HepG2 (cell line): ENCODE measurements around the gene ART4. TPM values are rescaled to one million over a fixed set of nuclear protein-coding genes. Genes with fewer than 3 reads are reported as not detected.

Experiments used
- ATAC-seq: fragments of 200-7000 bp; cut with Tn5 transposase; 3 replicates; pipeline ENCODE4 v1.9.1; 2020; ENCODE audit warnings: mild to moderate bottlenecking, moderate library complexity
- BruUV-seq: library from RNA; stranded (reverse); fragments of 400-500 nt; replicated peaks from 2 replicates; lab custom pipeline; 2021; lab: Mats Ljungman, UMichigan
- CTCF ChIA-PET: fragments of 300-600 bp; formaldehyde crosslinking; extraction: SDS; loops from one replicate; lab custom pipeline; 2021; ENCODE audit warnings: low total read pairs, inconsistent platforms, low intra/inter-chr PET ratio; lab: Yijun Ruan, JAX
- POLR2A ChIA-PET: fragments of 350-600 bp; sonication (Branson Sonifier 250); formaldehyde crosslinking; loops from one replicate; lab custom pipeline; 2020; ENCODE audit warnings: antibody characterized with exemption, inconsistent platforms; lab: Yijun Ruan, JAX
- DNase-seq: peaks from one replicate; pipeline ENCODE4 v3.0.0-alpha.2; 2015; ENCODE audit warnings: low spot score
- FAIRE-seq: peaks from 3 replicates; lab custom pipeline; 2011; peaks lifted over from hg19 to GRCh38; lab: Jason Lieb, UNC
- H2AFZ ChIP-seq: one replicate; pipeline ENCODE4 v1.6.1; 2011; ENCODE audit warnings: low read length, inconsistent platforms
- H3K27ac ChIP-seq: fragments of 300-600 bp; 3 replicates; pipeline ENCODE4 v1.8.0; 2011; ENCODE audit warnings: mixed run types, mild to moderate bottlenecking, mixed read lengths, low read length, inconsistent platforms; ENCODE audit not compliant: insufficient read depth; ENCODE audit errors: extremely low read length
- H3K27me3 ChIP-seq, 2 experiments: fragments of 200-600 bp in 1 of 2; 2 replicates in 1 of 2; 3 replicates in 1 of 2; pipeline versions ENCODE4 v1.6.0 to v1.8.0; 2011; ENCODE audit warnings: low read length in 2 of 2, mild to moderate bottlenecking in 2 of 2, moderate library complexity in 2 of 2, inconsistent platforms in 1 of 2; ENCODE audit not compliant: insufficient read depth in 2 of 2, control insufficient read depth in 1 of 2
- H3K36me3 ChIP-seq, 2 experiments: fragments of 200-600 bp in 1 of 2; replicated peaks in 1 of 2; 2 replicates in 1 of 2; 3 replicates in 1 of 2; pipeline versions ENCODE4 v1.5.1 to v1.8.0; 2011; ENCODE audit warnings: low read length in 2 of 2, inconsistent platforms in 1 of 2; ENCODE audit not compliant: insufficient read depth in 2 of 2, control insufficient read depth in 1 of 2
- H3K4me1 ChIP-seq: 2 replicates; pipeline ENCODE4 v1.5.1; 2012; ENCODE audit warnings: low read length, inconsistent platforms; ENCODE audit not compliant: insufficient read depth
- H3K4me2 ChIP-seq: 2 replicates; pipeline ENCODE4 v1.6.0; 2011; ENCODE audit warnings: low read depth, low read length, inconsistent platforms
- H3K4me3 ChIP-seq, 3 experiments: fragments of 200-600 bp in 1 of 3; sonication (generic), shearing (Covaris generic) in 1 of 3; replicated peaks in 1 of 3; 2 replicates each; pipeline ENCODE4 v1.5.1; 2011 to 2016; ENCODE audit warnings: low read length in 3 of 3, inconsistent platforms in 2 of 3, low read depth in 2 of 3, mild to moderate bottlenecking in 2 of 3, control low read depth in 1 of 3, mixed read lengths in 1 of 3; ENCODE audit not compliant: insufficient read depth in 1 of 3
- H3K79me2 ChIP-seq: one replicate; pipeline ENCODE4 v1.6.1; 2011; ENCODE audit warnings: low read length, inconsistent platforms; ENCODE audit not compliant: insufficient read depth
- H3K9ac ChIP-seq: 2 replicates; pipeline ENCODE4 v1.6.0; 2011; ENCODE audit warnings: mild to moderate bottlenecking, low read depth, low read length, inconsistent platforms; ENCODE audit not compliant: insufficient read depth
- H3K9me3 ChIP-seq: 2 replicates; pipeline ENCODE4 v1.5.1; 2012; ENCODE audit warnings: mild to moderate bottlenecking, low read length
- H4K20me1 ChIP-seq: 2 replicates; pipeline ENCODE4 v1.6.0; 2011; ENCODE audit warnings: inconsistent platforms, mild to moderate bottlenecking, low read length, moderate library complexity; ENCODE audit not compliant: insufficient read depth
- EEA1 ChIP-seq: sonication (generic); formaldehyde crosslinking; IDR thresholded peaks from 2 replicates; pipeline ENCODE4 v1.5.1; 2020; ENCODE audit warnings: mild to moderate bottlenecking, missing genetic modification reagents, borderline replicate concordance
- FOXO4 ChIP-seq: sonication (generic); formaldehyde crosslinking; conservative IDR thresholded peaks from 2 replicates; pipeline ENCODE4 v1.8.1; 2023; ENCODE audit warnings: missing genetic modification reagents
- FOXP4 ChIP-seq: sonication (generic); formaldehyde crosslinking; IDR thresholded peaks from 2 replicates; pipeline ENCODE4 v1.4.0; 2020; ENCODE audit warnings: missing genetic modification reagents
- GABPB1 ChIP-seq: IDR thresholded peaks from 2 replicates; pipeline ENCODE4 v1.6.1; 2016; ENCODE audit warnings: mild to moderate bottlenecking, missing genetic modification reagents, moderate library complexity, missing compliant biosample characterization
- NFYB ChIP-seq: sonication (generic); formaldehyde crosslinking; IDR thresholded peaks from 2 replicates; pipeline ENCODE4 v1.4.0; 2020; ENCODE audit warnings: missing genetic modification reagents
- PRPF4 ChIP-seq: fragments of 200-400 bp; formaldehyde crosslinking; IDR thresholded peaks from 2 replicates; pipeline ENCODE4 v1.6.1; 2016; ENCODE audit warnings: low read length, low read depth; ENCODE audit not compliant: poor library complexity, severe bottlenecking
- RNF219 ChIP-seq: sonication (generic); formaldehyde crosslinking; IDR thresholded peaks from 2 replicates; pipeline ENCODE4 v1.5.0; 2020; ENCODE audit warnings: mild to moderate bottlenecking, missing genetic modification reagents
- ZNF124 ChIP-seq: sonication (generic); formaldehyde crosslinking; IDR thresholded peaks from 2 replicates; pipeline ENCODE4 v1.4.0; 2020; ENCODE audit warnings: missing genetic modification reagents
- ZNF563 ChIP-seq: sonication (generic); formaldehyde crosslinking; IDR thresholded peaks from 2 replicates; pipeline ENCODE4 v1.8.0; 2022; ENCODE audit warnings: mild to moderate bottlenecking, moderate library complexity, missing genetic modification reagents
- WGBS: methylation state at CpG from one replicate; pipeline ENCODE4 v1.1.6; 2017; ENCODE audit warnings: low lambda C conversion rate; 5-methylcytosine and 5-hydroxymethylcytosine counted together
- in situ Hi-C: cut with HindIII; loops from 2 replicates; pipeline ENCODE4 v1.10.0; 2017; ENCODE audit warnings: low pct_unique_long_range_greater_than_20kb; ENCODE audit not compliant: extremely low pct_ligation_motif_present
- intact Hi-C: fragments of 100-400 bp; cut with micrococcal nuclease; formaldehyde crosslinking; loops from one replicate; pipeline ENCODE4 v1.10.0; 2022; ENCODE audit not compliant: unreplicated experiment
- polyA plus RNA-seq, 8 experiments: library from polyadenylated mRNA; depleted of rRNA in 3 of 8; stranded (reverse) in 7 of 8; unstranded in 1 of 8; fragments of >200 nt; fragmentation: Illumina TruSeq in 4 of 8; extraction: Trizol in 4 of 8; gene quantifications; 2 replicates each; pipeline versions ENCODE4 v1.2.1 to v1.2.3, GENCODE V29; 2011 to 2016; ENCODE audit warnings: low read depth in 4 of 8, missing spikeins in 1 of 8, mixed read lengths in 1 of 8; ENCODE audit not compliant: insufficient read depth in 1 of 8
- total RNA-seq, 5 experiments: library from RNA; depleted of rRNA; stranded (reverse); fragments of >200 nt; fragmentation: Illumina TruSeq; extraction: Trizol; gene quantifications; 2 replicates each; pipeline ENCODE4 v1.2.3, GENCODE V29; 2016; ENCODE audit warnings: low read depth in 1 of 5

Gene ART4
- total and polyA plus RNA-seq, 2 of the 13 experiments (the other 11 are each of a cell fraction or from before 2014, with no cell fraction given), result 17.6 to 20.3 TPM

GRCh38 chr12:14873440-14874185 lies 30.3 kb upstream of the ART4 start:
- ATAC-seq (no peak), FAIRE-seq (no peak), DNase-seq (no peak)
- H3K79me2 ChIP-seq, result no peaks in the 10 kb centered on the region
- H3K4me1 ChIP-seq, result no peaks in the 10 kb centered on the region
- TF ChIP-seq FOXP4 (no peak), PRPF4 (no peak), ZNF563 (CRISPR knock-in tag) (no peak)
- no peak overlapping the region for H3K4me2 ChIP-seq
- no peaks in the 10 kb centered on the region for H3K27me3 ChIP-seq
- no peaks in the 10 kb centered on the region for H3K36me3 ChIP-seq
- no peaks in the 10 kb centered on the region for H3K9me3 ChIP-seq
- H2AFZ ChIP-seq, result no peak overlapping the region
- no peak overlapping the region for H3K27ac ChIP-seq
- in situ Hi-C loops (no loop called here), intact Hi-C loops (no loop called here)
- BruUV-seq, result no TSS peak
- POLR2A ChIA-PET, result no interaction called here
- no peaks in the 10 kb centered on the region for H4K20me1 ChIP-seq
- 0% methylated on average over 1 of the region's 1 CpG for WGBS
- CTCF ChIA-PET, result no interaction called here
- no peak overlapping the region for H3K4me3 ChIP-seq
- no peak overlapping the region for H3K9ac ChIP-seq

GRCh38 chr12:14871886-14872285 lies 28.6 kb upstream of the ART4 start:
- Histone ChIP-seq H3K79me2 (no peaks in the 10 kb centered on the region), H3K9ac (no peak overlapping the region), H3K36me3 (no peaks in the 10 kb centered on the region), H3K4me3 (no peak overlapping the region), H3K4me1 (no peaks in the 10 kb centered on the region), H3K27ac (no peak overlapping the region), H4K20me1 (no peaks in the 10 kb centered on the region), H2AFZ (no peak overlapping the region), H3K4me2 (no peak overlapping the region), H3K27me3 (no peaks in the 10 kb centered on the region), H3K9me3 (no peaks in the 10 kb centered on the region)
- CTCF ChIA-PET, result no interaction called here
- no peak for DNase-seq
- POLR2A ChIA-PET, result no interaction called here
- BruUV-seq, result no TSS peak
- intact Hi-C loops (no loop called here), in situ Hi-C loops (no loop called here)
- no peak for ATAC-seq
- 3% methylated on average over 1 of the region's 1 CpG for WGBS
- FAIRE-seq, result no peak
- TF ChIP-seq FOXO4 (no peak), GABPB1 (CRISPR knock-in tag) (no peak), ZNF124 (CRISPR knock-in tag) (no peak), RNF219 (no peak), EEA1 (CRISPR knock-in tag) (no peak), NFYB (CRISPR knock-in tag) (no peak)
